Amniotic stem cell (primary cell): Measurements from ENCODE around the gene GSKIP.
A peak's percentile ranks its signal among the peaks of the same experiment; 100 is the strongest.
"Not testable (repeated sequence)": the region's sequence is repeated elsewhere in the genome, so short reads cannot be mapped to it uniquely, and the experiment has no call there.

Experiments
- DNase-seq: peaks from one replicate; lab custom pipeline; 2025; lab: John Stamatoyannopoulos, UW

GSKIP gene, protein sequence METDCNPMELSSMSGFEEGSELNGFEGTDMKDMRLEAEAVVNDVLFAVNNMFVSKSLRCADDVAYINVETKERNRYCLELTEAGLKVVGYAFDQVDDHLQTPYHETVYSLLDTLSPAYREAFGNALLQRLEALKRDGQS

DNA sequence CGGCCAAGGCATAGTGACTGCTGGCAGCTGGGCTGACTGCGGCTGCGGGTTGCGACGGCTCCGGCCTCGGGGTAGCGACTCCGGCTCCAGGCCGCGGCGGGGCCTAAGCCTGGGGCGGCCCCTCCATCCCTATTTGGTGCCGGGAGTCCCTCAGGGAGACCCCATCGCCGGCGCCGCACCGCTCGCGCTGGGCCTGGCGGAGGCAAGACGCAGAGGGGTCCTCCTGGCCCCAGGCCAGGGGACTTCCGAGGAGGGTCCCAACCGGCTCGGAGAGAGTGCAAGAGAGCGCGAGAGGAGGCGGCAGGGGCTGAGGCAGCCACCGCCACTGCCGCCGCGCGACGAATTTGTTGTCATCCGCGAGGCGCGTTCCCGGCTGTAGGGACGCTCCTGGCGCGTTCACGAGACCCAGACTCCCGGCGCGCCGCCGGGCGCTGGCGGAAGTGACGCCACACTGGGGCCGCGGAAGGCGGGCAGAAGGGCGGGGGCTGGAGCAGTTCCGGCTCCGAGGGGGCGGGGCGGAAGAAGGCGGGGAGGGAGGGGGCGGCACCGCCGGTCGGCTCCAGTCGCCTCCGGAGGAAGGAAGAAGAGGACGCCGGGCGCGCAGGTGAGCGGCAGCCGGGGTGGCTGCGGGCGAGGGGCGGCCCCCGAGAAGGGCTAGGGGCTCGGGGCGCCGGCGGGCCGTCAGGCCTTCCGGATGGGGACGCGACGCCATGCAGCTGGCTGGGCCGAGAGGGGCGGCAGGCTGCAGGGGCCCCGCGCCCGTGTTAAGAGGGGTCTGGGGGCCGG, at the start of gene GSKIP, which contains the start of gene ATG2B:
GSKIP (plus strand) TSS at position 562 of the 786 bp plus-strand sequence. CDS start 18,722 bp downstream, outside the sequence.
ATG2B (minus strand) TSS at position 377 of the 786 bp plus-strand sequence; CDS start at position 12, 365 bp downstream.
- DNase-seq, result peak; percentile 68

DNA sequence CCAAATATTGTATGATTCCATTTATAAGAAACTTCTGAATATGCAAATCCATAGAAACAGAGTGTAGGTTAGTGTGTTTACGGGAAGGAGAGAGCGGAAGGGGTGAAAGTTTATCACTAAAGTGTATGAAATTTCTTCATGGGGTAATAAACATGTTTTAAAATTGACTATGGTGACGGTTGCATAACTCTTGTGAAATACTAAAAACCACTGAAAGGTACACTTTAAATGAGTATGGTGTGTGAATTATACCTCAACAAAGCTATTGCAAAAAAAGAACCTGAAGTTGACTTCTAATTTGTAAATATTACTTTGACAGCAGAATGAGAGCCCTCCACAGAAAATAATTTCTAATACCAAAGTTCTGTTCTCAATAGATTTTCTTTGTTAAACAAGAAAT, 47.2 kb upstream of the GSKIP start:
- DNase-seq, result no peak

DNA sequence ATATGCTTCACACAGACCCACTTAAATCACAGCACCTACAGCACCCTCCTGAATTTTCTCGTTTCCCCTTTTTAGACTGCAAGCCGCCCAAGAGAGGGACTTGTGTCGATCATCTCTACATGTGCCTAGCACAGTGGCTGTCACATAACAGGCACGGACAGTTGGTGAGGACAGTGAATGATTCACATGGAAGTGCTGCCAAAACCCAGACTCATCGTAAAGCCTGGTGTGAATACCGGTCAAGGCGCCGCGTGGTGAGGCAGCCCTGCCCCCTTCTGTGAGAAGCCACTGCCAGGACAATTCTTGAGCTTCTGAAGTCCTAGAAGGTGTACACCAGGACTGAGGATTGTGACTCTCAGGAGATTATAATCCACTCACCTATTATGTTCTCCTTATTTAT, 44.5 kb upstream of the GSKIP start:
- DNase-seq, result no peak

DNA sequence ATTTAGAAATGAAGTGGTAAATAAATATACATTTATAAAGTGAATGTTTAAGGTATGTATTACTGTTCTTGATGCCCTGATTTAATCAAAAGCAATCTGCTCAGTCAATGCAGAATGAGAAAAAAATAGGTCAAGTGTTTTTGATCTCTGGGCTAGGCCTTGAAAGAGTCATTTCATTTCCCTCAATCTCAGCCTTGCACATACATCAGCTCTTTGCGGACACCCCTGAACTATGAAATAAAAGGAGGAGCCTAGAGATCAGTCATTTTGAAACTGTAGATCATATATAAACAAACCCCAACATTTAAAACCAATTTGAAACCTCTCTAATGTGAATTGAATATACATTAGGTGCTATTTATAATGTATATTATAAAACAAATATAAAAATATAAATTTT, 42.7 kb upstream of the GSKIP start:
- DNase-seq, result no peak

DNA sequence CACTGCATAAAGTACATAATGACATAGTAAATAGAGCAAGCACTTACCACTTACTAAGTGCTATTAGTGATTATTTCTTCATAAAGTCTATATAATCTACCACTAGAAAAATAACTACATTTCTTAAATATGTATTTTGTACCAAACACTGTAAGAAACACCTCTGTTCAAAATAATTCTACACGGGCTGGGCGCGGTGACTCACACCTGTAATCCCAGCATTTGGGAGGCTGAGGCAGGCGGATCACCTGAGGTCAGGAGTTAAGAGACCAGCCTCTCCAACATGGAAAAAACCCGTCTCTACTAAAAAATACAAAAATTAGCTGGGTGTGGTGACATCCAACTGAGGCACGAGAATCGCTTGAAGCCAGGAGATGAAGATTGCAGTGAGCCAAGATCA, 39.1 kb upstream of the GSKIP start:
- DNase-seq, result no peak

DNA sequence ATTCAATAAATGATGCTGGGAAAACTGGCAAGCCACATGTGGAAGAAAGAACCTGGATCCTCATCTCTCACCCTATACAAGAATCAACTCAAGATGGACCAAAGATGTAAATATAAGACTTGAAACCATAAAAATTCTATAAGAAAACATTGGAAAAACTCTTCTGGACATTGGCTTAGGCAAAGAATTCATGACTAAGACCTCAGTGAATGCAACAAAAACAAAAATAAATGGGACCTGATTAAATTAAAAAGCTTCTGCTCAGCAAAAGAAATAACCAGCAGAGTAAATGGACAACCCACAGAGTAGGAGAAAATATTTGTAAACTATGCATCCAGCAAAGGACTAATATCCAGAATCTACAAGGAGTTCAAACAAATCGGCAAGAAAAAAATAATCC, 24.8 kb upstream of the GSKIP start:
- DNase-seq, result no peak

DNA sequence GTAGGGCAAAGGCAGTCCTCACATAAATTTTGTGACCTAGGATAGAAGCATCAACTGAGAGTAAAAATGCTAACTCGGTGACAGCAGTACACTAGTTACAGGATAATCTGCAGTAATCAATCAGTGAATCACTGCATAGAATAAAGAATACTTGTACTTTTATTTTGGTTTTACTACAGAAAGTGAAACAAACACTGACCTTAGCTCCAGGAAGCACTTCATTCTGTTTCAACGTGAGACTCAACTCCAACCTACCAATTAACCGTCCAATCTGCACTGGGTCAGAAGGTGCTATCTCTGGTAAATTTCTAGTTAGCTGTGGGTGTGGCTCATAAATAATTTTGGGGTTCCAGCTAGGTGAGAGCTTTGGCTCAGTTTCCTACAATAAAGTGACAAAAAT, 22.0 kb upstream of the GSKIP start:
- DNase-seq, result no peak

DNA sequence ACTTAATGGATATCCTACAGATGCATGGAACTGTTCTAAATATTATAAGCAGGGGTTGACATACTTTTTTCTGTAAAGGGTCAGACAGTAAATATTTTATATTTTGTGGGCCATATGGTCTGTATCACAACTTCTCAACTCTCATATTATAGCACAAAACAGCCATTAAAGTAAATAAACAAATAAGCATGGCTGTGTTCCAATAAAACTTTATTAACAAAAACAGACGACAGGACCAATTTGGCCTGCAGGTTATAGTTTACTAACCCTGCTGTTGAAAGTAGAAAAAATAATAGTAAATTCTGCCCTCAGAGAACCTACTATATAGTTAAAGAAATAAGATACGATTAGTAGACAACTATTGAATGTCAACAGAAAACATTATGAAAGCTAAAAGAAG, 17.7 kb upstream of the GSKIP start:
- DNase-seq, result no peak

DNA sequence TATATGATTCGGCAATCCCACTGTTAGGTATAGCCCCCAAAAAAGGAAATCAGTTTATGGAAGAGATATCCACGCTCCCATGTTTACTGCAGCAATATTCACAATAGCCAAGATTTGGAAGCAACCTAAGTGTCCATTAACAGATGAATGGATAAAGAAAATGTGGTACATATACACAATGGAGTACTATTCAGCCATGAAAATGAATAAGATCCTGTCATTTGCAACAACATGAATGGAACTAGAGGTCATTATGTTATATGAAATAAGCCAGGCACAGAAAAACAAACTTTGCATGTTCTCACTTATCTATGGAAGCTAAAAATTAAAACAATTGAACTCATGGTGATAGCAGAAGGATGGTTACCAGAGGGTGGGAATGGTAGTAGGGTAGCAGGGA, 15.4 kb upstream of the GSKIP start:
- not testable (repeated sequence) for DNase-seq

DNA sequence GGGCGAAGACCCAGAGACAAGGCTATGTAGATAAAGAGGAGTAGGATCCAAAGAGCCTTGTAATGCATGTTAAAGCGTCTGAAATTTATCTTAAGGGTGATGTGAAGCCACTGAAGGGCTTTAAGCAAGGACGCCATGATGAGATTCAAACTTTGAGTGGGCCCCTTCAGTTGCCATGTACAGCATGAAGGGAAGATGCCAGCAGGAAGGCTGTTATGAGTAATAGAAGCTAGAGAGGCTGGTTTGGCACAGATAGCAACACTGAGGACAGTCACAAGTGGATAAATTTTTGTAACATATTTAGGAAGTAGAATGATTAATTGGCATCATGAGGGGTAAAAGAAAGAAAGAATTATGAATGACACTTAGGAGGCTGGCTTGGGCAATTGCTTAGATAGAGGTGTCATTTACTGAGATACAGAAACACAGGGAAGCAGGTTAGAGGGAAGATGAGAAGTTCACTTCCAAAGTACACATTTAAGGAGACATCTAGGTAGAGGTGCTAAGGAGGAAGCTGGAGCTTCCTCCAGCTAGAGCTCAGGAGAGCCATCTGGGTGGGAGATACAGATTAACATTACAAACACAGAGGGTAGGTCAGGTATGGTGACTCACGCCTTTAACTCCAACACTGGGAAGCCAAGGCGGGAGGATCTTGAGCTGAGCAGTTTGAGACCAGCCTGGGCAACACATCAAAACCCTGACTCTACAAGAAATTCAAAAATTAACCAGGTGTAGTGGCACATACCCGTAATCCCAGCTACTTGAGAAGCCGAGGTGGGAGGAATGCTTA, 13.8 kb upstream of the GSKIP start:
- no peak for DNase-seq

DNA sequence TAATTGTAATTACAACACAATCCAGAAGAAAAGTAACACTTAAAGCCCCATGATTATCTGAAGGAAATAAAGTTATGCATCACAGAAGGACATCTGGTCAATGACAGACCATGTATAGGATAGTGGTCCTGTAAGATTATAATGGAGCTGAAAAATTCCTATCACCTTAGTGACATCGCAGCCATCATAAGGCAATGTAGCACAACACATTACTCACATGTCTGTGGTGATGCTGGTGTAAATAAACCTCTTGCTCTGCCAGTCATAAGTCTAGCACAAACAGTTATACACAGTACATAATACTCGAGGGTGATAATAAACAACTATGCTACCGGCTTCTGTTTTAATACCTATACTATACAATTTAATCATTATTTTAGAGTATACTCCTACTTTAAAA, 11.3 kb upstream of the GSKIP start:
- no peak for DNase-seq

DNA sequence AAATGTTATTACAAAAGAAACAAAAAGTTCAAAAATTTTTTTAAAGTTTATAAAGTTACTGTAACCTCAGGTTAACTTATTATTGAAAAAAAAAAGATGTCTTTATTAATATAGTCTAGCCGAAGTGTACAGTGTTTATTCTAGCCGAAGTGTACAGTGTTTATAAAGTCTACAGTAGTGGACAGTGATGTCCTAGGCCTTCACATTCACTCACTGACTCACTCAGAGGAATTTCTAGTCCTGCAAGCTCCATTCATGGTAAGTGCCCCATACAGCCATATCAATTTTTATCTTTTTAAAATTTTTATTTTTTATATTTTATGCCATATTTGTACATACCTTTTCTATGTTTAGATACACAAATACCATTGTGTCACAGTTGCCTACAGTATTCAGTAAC, 10.6 kb upstream of the GSKIP start:
- no peak for DNase-seq

DNA sequence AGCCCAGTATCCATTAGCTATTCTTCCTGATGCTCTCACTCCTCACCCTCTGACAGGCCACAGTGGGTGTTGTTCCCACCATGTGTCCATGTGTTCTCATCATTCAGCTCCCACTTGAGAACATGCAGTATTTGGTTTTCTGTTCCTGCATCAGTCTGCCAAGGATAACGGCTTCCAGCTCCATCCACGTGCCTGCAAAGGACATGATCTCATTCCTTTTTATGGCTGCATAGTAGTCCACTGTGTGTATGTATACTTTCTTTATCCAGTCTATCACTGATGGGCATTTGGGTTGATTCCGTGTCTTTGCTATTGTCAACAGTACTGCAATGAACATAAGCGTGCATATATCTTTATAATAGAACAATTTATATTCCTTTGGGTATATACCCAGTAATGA, 9.1 kb upstream of the GSKIP start:
- no peak for DNase-seq

DNA sequence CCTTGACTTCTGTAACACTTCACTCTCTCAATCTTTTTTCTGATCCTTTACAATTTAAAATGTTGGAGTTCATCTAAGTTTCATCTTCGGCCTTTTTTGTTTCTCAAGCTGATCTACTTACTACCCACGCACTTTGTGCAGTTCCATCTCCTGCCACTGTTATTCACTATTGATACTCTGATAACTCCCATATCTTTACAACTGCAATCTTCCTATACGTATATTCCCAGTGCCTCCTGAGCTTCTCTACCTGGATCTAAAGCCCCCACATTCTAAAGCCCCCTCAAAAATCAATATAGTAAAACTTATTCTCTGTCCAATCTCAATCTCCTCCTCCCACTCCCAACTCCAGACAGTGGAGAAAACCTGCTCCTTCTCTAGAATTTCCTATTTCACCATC, 6.1 kb upstream of the GSKIP start:
- DNase-seq, result no peak

DNA sequence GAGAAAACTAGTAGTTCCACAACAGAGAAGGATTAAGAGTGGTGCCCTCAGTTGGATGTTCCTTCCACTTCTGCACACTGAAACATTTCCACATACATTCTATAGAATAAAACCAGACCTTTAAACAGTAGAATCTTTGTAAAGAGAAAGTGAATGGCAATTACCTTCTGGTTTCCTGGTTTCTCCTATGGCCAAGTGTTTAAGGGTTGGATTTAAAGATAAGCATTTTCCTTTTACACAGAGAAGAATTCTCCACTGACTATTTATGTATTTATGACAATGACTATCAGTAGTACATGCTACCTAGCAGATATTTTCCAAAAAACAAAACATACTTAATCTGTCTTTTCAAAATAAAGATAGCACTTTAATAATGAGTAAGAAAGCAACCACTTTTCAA, 3.4 kb upstream of the GSKIP start:
- no peak for DNase-seq

DNA sequence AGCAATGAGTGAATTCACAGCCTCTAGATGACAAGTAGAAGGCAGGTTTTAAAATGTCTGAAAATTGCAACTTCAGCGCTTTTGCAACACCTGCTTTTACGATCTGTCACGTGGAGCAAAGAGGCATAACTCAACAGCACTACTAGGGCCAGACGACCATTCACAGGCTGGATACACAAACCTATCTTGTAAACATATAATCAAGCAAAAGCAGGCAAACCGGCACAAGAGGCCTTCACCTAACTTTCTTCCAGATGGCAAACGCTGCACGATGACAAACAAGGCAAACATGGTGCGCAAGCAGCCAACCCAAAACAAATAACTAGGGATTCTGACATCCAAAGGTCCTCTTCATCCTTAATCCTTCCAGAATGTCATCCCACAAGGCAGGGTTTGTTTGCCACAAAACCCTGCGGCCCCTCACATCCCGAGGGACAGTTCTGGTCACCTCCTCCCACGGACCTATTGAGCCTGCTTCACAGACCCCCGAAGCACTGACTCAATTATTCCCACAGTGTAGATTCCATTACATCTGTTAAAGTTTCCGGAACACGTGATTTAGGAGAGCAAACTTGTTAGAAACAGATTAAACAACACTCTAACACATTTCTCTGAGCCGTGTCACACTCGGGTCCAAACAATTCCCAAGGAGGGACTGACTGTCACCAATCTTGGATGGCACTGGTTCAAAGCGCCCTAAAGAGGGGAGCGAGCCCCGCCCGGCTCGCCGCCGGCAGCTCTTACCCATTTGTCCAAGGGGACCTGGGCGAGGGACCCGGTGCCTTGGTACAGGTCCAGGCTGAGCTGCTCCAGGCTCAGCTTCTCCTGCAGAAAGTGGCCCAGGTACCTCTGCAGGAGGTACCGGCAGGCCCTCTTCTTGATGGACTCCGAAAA, 1.0 kb upstream of the GSKIP start:
- no peak for DNase-seq

DNA sequence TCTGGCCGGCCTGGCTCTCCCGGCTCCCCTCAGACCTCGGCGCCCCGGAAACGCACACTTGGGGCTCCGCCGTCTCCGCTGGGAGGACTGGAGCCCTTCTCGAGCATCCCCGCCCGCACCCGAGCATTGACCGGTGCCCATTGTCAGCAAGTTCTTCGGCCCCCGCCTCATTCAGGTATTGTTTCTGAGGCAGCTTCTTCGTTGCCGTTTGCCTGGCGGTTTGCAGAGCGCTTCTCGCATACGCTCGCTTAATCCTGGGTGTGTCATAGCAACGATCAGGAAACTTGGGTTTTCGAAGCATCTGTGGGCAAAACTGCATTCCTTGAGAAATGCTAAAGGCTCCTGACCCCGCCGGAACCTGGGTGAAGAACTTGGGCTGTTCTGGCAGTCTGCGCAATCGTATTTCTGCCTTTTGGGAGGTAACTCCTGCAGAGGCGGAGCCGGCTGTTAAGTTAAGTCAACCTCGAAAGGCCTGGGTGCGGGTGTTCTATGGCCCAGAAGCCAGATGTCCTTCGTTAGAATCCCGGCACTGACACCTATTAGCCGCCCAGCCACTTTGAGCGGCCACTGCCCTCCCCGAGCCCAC, 518 bp downstream of the GSKIP start:
- peak; percentile 10 for DNase-seq

DNA sequence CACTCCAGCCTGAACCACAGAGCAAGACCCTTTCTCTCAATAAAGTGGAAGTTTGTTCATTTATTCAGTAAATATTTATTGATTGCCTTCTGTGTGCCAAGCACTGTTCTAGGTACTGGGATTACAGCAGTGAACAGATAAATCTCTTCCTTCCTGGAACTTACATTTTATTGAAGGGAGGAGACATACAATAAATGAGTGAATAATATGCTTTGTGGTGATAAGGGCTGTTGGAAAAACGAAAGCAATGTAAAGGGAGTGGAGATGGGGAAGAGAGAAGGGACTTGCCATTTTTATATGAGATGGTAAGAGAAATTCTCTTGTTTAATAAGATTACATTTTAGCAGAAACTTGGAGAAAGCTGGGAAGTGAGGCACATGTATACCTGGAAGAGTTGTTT, 1.6 kb downstream of the GSKIP start:
- DNase-seq, result no peak

DNA sequence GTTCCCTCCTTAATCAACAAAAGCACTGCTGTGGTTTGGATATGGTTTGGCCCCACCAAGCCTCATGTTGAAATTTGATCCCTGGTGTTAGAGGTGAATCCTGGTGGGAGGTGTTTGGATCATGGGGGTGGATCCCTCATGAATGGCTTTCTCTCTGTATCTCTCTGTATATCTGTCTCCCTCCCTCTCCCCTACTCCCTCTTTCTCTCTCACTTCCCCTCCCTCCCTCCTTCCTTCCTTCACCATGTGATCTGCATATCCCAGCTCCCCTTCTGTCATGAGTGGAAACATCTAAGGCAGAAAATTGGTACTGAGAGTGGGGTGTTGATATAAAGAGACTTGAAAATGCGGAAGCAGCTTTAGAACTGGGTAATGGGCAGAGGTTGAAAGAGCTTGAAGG, 5.2 kb downstream of the GSKIP start:
- DNase-seq, result no peak

DNA sequence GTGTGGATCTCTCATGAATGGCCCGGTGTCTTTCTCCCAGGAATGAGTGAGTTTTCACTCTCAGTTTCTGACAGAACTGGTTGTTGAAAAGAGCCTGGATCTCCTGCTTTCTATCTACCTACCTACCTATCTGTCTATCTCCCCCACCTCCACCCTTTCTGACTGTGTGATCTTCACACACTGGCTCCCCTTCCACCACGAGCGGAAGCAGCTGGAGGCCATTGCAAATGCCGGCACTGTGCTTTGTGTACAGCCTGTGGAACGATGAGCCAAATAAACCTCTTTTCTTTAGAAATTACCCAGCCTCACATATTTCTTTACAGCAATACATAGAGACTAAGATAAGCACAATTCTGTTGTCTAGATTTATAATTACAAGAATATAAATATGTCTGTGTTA, 7.2 kb downstream of the GSKIP start:
- DNase-seq, result no peak

DNA sequence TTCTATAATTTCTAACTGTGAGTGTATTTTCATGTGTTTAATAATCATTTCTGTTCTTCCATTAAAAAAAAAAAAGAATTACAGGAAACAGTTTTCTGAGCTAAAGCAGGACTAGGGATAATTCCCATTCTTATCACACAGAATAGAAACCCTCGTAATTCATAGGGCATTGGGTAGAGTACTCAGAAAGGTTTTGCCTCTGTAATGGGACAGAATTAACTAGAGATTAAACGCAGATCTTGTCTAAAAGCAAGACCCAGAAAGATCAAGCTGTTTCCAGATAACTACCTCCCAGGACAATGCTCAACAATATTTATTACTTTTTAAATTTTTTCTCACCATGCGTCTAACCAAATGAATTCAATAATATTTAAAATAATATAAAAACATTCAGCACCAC, 10.2 kb downstream of the GSKIP start:
- no peak for DNase-seq

DNA sequence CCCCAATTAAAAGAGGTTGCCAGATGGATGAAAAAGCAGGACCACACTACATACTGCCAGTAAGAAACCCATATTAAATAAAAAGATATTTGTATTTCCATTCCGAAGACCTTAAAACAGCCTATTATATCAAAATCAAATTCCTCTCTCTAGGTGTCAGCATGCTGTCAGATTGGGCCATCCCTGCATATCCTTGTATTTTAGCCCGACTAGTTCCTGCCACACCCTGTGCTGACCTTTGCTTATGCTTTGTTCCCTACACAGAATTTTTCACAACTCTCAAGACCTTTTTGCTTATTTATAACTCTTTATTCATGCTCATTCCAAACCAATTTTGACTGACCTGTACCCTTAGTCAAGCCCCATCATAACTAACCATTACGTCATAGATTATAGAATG, 12.8 kb downstream of the GSKIP start:
- no peak for DNase-seq
